ENCODE results near the gene MED8.

DNA sequence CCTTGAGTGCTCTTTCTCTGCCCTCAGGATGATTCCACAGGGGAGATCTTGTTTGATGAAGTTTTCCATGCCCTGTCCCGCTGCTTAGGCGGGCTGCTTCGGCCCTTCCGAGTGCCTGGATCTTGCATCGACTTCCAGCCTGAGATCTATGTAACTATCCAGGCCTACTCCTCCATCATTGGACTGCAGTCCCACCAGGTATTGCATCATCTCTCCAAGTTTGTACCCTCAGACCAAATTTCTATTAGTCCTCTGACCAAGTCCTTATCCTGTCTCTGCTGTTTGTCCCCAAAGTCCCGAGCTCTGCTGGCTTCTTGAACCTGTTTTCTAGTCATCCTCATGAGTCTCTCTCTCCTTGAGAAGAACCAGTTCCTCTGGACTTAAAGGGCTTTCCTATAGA is 14.8 kb upstream of the MED8 start:
- TF ChIP-seq ARNT (IDR thresholded peaks at IDR 0.05) (no peak), ZBTB1 (CRISPR knock-in tag; IDR thresholded peaks at IDR 0.05; ENCODE audit: borderline replicate concordance) (no peak), CTCF (CRISPR knock-in tag; IDR thresholded peaks at IDR 0.05) (no peak), ZNF740 (CRISPR knock-in tag; IDR thresholded peaks at IDR 0.05) (no peak), HMGXB4 (CRISPR knock-in tag; IDR thresholded peaks at IDR 0.05; ENCODE audit: borderline replicate concordance in 1 of 2, low read depth in 1 of 2) (no peak), ZNF232 (CRISPR knock-in tag; IDR thresholded peaks at IDR 0.05; ENCODE audit: borderline replicate concordance) (no peak), ZNF639 (CRISPR knock-in tag; conservative IDR thresholded peaks at IDR 0.05) (no peak), EHMT2 (IDR thresholded peaks at IDR 0.05; ENCODE audit: borderline replicate concordance, low read depth, low read length) (no peak), EZH2 (conservative IDR thresholded peaks at IDR 0.05; ENCODE audit: low read depth, low read length) (no peak), ZBTB2 (CRISPR knock-in tag; IDR thresholded peaks at IDR 0.05; ENCODE audit: low read depth) (no peak)
- TF ChIP-seq, protein P1, sequence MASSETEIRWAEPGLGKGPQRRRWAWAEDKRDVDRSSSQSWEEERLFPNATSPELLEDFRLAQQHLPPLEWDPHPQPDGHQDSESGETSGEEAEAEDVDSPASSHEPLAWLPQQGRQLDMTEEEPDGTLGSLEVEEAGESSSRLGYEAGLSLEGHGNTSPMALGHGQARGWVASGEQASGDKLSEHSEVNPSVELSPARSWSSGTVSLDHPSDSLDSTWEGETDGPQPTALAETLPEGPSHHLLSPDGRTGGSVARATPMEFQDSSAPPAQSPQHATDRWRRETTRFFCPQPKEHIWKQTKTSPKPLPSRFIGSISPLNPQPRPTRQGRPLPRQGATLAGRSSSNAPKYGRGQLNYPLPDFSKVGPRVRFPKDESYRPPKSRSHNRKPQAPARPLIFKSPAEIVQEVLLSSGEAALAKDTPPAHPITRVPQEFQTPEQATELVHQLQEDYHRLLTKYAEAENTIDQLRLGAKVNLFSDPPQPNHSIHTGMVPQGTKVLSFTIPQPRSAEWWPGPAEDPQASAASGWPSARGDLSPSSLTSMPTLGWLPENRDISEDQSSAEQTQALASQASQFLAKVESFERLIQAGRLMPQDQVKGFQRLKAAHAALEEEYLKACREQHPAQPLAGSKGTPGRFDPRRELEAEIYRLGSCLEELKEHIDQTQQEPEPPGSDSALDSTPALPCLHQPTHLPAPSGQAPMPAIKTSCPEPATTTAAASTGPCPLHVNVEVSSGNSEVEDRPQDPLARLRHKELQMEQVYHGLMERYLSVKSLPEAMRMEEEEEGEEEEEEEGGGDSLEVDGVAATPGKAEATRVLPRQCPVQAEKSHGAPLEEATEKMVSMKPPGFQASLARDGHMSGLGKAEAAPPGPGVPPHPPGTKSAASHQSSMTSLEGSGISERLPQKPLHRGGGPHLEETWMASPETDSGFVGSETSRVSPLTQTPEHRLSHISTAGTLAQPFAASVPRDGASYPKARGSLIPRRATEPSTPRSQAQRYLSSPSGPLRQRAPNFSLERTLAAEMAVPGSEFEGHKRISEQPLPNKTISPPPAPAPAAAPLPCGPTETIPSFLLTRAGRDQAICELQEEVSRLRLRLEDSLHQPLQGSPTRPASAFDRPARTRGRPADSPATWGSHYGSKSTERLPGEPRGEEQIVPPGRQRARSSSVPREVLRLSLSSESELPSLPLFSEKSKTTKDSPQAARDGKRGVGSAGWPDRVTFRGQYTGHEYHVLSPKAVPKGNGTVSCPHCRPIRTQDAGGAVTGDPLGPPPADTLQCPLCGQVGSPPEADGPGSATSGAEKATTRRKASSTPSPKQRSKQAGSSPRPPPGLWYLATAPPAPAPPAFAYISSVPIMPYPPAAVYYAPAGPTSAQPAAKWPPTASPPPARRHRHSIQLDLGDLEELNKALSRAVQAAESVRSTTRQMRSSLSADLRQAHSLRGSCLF (CRISPR knock-in tag; IDR thresholded peaks at IDR 0.05; ENCODE audit: borderline replicate concordance), result no peak

Measured in HepG2 (cell line).